CD4-positive, alpha-beta T cell treated with Interferon gamma for 1 hour (primary cell): ENCODE data around the gene DEFB108B.
"Not testable (repeated sequence)": the region's sequence is repeated elsewhere in the genome, so short reads cannot be mapped to it uniquely, and the experiment has no call there.

Experiments used
- DNase-seq: peaks from one replicate; pipeline ENCODE4 v3.0.0-alpha.2; 2020

DEFB108B gene

DNA sequence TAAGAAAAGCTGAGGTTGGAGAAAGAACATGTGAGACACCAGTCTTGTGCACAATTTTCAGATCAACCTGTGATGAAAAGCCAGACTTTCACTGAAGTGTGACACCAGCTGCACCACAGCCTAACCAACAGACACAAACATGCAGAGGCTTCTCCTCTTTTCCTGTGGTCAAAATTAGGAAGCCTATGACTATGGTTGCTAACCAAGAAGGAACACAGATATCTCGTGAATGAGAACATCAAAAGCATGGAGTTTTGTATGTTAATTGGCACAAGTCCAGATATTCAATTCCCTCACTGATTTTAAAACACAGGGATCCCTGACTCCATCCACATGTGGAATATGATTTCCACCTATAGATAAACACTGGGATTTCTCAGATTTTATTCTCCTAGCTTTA, 11.5 kb upstream of the DEFB108B start:
- DNase-seq, result not testable (repeated sequence)

DNA sequence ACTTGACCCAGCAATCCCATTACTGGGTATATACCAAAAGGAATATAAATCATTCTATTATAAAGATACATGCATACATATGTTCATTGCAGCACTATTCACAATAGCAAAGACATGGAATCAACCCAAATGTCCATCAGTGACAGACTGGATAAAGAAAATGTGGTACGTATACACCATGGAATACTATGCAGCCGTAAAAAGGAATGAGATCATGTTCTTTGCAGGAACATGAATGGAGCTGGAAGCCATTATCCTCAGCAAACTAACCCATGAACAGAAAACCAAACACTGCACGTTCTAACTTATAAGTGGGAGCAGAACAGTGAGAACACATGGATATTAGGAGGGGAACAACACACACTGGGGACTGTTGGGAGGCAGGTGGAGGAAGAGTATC, 3.8 kb upstream of the DEFB108B start:
- DNase-seq, result not testable (repeated sequence)

DNA sequence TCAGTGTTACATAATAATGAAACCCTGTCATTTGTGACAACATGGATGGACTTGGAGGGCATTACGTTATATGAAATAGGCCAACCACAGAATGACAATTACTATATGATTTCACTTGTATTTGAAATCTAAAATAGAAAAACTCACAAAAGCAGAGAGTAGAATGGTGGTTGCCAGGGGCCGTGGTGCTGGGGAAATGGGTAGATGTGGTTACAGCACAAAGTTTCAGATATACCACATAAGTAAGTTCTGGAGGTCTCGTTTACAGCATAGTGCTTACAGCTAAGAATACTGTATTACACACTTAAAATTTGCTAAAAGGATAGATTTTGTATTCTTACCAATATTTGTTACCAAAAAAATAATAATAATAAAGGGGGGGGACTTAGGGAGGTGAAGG, 3.3 kb upstream of the DEFB108B start:
- DNase-seq, result not testable (repeated sequence)

DNA sequence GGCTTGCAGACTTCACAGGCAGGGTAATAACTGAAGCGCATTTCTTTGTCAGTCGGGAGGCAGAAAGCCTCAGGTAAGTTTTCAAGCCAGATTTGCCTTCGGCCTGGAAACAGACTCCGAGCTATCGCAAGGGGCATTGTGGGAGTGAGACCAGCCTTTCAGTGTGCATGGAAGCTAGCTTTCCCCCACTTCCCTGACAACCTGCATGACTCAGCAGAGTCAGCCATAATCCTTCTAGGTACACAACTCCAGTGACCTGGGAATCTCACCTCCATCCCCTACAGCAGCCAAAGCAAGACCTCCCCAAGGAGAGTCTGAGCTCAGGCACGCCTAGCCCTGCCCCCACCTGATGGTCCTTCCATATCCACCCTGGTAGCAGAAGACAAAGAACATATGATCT, 9.7 kb downstream of the DEFB108B start:
- DNase-seq, result not testable (repeated sequence)

DNA sequence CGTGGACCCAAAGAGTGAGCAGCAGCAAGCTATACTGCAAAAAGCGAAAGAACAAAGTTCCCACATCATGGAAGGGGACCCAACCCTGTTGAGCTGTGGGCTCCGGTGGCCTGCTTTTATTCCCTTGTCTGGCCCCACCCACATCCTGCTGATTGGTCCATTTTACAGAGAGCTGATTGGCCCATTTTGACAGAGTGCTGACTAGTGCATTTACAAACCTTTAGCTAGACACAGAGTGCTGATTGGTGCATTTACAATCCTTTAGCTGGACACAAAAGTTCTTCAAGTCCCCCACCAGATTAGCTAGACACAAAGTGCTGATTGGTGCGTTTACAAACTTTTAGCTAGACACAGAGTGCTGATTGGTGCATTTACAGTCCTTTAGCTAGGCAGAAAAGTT, 10.4 kb downstream of the DEFB108B start:
- not testable (repeated sequence) for DNase-seq

DNA sequence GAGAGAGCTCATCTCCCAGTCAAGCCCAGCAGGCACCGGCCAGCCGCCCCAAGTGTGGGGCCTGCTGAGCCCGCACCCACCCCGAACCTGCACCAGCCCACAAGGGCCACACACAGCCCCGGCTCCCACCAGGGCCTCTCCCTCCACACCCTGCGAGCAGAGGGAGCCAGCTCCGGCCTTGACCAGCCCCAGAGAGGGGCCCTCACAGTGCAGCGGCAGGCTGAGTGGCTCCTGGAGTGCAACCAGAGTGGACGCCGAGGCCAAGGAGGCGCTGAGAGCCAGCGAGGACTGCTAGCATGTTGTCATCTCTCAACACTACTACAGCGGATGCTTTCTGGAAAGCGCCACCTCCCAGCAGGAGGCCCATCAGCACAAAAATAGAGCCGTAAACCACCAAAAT, 10.9 kb downstream of the DEFB108B start:
- DNase-seq, result no peak

DNA sequence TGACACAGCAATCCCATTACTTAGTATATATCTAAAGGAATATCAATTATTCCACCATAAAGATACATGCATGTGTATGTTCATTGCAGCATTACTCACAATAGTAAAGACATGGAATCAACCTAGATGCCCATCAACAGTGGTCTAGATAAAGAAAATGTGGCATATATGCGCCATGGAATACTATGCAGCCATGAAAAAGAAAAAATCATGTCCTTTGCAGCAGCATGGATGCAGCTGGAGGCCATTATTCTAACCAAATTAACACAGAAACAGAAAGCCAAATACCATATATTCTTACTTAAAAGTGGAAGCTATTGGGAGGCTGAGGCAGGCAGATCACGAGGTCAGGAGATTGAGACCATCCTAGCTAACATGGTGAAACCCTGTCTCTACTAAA, 20.9 kb downstream of the DEFB108B start:
- not testable (repeated sequence) for DNase-seq

DNA sequence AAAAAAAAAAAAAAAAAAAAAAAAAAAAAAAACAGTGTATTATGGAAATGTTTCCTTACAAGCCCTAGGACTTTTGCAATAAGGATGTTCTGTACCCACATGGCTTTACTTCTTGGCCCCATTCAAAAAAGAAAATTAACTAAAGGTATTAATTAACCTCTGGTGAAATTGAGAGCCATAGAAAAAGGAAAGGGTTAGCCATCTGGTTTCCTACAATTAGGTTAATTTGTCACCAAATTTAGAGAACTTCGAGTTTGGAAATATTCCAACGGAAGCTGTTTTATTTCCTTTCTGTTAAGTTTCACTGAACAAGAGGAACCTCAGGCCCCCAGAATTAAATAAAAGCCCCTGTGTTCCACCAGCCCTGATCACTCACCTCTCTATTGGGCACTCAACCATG, 22.9 kb downstream of the DEFB108B start:
- not testable (repeated sequence) for DNase-seq

DNA sequence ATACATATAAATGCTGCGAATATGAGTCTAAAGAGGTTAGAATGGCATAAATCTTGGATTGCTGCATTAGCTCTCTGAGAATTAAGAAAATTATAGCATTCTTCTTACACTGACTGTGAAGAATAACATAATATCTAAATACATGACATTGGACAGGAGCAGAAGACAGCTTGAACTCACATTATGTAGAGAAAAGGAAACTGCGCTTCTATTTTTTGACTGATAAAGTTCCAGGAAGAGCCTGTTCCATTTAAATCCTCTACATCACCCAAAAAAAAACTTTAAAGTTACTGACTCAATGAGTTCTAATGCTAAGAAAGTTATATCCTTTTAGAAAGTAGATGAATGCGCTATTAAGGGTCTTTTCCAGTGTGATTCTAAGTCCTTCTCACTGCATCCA, 27.8 kb downstream of the DEFB108B start:
- DNase-seq, result not testable (repeated sequence)

DNA sequence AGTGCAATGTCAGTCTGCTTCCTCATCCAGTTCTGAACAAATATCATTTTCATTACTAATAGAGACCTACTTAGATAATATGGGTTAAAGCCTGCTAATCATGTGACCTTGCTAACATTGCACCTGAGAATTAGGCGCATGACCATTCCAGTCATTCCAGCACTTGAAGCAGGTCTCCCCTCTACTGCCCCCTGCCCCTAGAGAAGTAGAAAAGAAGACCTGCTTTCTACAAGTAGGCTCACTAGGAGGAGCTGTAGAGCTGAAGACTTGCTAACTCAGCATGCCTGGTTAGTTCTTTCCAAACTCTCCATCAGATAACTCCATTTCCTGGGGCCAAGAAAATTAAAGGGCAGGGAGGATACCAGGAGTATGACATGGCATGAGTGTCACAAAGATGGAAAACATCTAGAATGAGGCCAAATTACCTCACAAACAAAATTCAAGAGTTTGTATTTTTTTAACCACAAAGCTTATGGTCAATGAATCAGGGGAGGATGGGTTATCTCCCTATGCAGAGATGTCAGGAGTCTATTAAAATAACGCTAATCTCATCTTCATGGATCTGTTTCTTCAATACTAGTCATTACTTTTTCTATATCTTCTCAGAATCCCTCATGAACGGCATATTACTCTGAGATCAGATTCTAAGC, 31.1 kb downstream of the DEFB108B start:
- peak; percentile 2 for DNase-seq

DNA sequence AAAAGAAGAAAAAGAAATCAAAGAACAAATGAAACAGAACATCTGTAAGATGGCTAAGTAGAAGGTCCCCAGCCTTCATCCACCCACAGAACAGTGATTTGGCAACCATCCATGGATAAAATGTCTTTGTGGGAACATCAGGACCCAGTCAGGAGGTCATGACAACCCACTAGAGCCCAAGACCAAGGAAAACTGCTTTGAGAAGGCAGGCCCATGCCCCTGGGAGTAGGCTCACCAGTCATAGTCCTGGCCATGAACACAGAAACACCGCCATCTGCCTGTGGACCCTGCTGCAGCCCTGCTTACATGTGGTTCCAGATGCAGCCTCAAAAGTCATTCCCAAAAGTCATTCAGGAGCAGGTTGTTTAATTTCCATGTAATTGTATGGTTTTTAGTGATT, 34.2 kb downstream of the DEFB108B start:
- not testable (repeated sequence) for DNase-seq

DNA sequence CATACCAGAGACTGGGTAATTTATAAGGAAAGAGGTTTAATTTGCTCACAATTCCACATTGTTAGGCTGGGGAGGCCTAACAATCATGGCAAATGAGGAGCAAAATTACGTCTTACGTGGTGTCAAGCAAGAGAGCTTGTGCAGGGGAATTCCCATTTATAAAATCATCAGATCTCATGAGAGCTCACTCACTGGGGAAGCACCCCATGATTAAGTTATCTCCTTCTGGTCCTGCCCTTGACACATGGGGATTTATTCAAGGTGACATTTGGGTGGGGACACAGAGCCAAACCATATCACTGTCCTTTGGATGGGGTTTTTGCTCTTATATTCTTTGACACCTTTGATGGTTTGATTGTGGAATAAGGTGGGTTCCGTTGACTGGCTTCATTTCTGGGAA, 36.9 kb downstream of the DEFB108B start:
- DNase-seq, result not testable (repeated sequence)

DNA sequence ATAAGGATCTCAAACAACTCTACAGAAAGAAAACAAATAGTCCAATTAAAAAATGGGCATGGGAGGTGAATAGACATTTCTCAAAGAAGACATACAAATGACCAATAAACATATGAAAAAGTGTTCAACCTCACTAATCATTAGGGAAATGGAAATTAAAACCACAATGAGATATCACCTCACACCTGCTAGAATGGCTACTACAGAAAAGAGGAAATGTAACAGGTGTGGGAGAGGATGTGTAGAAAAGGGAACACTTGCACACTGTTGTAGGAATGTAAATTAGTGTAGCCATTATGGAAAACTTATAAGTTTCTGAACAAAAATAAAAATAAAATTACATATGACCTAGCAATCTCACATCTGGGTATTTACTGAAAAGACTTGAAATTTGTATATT, 37.7 kb downstream of the DEFB108B start:
- DNase-seq, result not testable (repeated sequence)

DNA sequence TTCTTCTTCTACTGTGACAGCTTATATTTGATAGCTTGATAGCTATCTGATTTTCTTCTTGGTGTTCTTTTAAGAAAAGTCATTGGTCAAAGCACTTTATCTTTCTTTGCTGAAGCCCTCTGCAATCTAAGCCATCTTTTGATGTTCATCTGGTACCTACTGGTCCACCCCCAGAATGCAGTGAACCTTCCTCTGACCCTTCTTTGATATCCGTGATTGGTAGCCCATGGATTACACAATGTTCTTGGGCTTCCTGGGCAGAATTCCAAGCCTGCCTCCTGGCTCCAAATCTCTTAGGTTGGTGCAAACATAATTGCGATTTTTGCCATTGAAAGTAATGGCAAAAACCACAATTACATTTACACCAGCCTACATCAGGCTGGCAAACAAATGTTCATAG, 43.3 kb downstream of the DEFB108B start:
- not testable (repeated sequence) for DNase-seq

DNA sequence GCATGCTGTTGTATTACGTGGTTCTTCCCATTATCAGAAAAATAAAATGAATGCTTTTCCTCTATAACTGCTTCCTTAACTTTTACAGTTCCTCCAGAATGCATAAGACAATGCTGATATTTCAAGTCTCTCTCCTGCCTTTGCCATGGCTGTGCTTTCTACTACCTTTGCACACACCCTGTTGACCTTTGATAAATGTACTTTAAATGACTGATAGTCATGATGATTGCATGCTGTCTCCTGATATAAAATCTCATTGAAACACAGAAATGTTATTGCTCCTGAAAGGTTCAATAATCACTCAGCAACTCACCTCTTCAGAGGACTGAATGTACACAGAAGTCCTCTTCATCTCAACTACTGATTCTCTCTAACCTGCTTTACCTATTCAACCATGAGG, 45.1 kb downstream of the DEFB108B start, which contains the start of gene DEFB131B:
Gene DEFB131B (plus strand): TSS at position 395 of the 400 bp plus-strand sequence. CDS start 0 bp downstream, at position 395.
- DNase-seq, result not testable (repeated sequence)

DNA sequence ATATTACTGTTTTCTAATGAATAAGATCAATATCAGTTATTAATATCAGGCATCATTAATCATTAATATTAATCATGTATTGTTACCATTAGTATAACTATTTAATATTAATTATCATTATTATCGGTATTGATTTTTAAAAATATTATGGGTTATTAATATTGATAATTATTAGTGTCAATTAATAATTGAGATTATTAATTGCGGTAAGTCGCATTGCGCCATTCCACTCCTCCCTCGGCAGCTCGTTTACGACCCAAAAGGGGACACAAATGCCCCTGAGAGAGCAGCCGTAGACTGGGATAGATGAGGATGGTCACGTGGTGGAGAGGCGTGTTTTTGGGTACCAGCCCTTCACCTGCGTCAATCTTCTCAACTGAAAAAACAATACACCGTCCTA, 52.8 kb downstream of the DEFB108B start:
- DNase-seq, result not testable (repeated sequence)
